ENCODE measurements around the gene RAB38.

The RAB38 gene

GRCh38 chr11:88139865-88140264 lies 35.4 kb downstream of the RAB38 start:
- CTCF ChIA-PET: no interaction called here
- Histone ChIP-seq H3K9me3 (ENCODE audit: control insufficient read depth, insufficient read depth, low read depth, low read length) (no peaks in the 10 kb centered on the region), H3K27ac (ENCODE audit: extremely low read depth, low read depth, low read length) (no peak overlapping the region), H3K36me3 (ENCODE audit: control insufficient read depth in 2 of 2, insufficient read depth in 1 of 2, low read length in 2 of 2) (no peaks in the 10 kb centered on the region), H3K4me1 (ENCODE audit: control insufficient read depth, insufficient read depth, low read length) (no peaks in the 10 kb centered on the region), H3K4me3 (ENCODE audit: low read depth, low read length) (no peak overlapping the region)
- POLR2A ChIA-PET: no interaction called here
- TF ChIP-seq ZNF48 (tag by site-specific recombination; IDR thresholded peaks at IDR 0.05) (no peak), ZNF426 (tag by site-specific recombination; IDR thresholded peaks at IDR 0.05) (no peak), ZNF843 (tag by site-specific recombination; IDR thresholded peaks at IDR 0.05) (no peak), SALL2 (tag by site-specific recombination; IDR thresholded peaks at IDR 0.05; ENCODE audit: borderline replicate concordance) (no peak), ZNF341 (tag by site-specific recombination; IDR thresholded peaks at IDR 0.05; ENCODE audit: low read depth) (no peak), GLIS2 (tag by site-specific recombination; IDR thresholded peaks at IDR 0.05) (no peak), BCL11A (tag by site-specific recombination; IDR thresholded peaks at IDR 0.05; ENCODE audit: low read depth) (no peak), YY2 (tag by site-specific recombination; IDR thresholded peaks at IDR 0.05) (no peak), MYNN (tag by site-specific recombination; IDR thresholded peaks at IDR 0.05; ENCODE audit: borderline replicate concordance) (no peak)
- TF ChIP-seq, protein P1, sequence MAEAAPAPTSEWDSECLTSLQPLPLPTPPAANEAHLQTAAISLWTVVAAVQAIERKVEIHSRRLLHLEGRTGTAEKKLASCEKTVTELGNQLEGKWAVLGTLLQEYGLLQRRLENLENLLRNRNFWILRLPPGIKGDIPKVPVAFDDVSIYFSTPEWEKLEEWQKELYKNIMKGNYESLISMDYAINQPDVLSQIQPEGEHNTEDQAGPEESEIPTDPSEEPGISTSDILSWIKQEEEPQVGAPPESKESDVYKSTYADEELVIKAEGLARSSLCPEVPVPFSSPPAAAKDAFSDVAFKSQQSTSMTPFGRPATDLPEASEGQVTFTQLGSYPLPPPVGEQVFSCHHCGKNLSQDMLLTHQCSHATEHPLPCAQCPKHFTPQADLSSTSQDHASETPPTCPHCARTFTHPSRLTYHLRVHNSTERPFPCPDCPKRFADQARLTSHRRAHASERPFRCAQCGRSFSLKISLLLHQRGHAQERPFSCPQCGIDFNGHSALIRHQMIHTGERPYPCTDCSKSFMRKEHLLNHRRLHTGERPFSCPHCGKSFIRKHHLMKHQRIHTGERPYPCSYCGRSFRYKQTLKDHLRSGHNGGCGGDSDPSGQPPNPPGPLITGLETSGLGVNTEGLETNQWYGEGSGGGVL (tag by site-specific recombination; IDR thresholded peaks at IDR 0.05): no peak

GRCh38 chr11:88131764-88132470 lies 43.3 kb downstream of the RAB38 start:
- ChIA-PET CTCF (interaction anchor here (0.6 kb wide), 1 partner anchor 519 kb away, joined by 3 read pairs; no protein-coding TSS in a partner anchor), POLR2A (no interaction called here)
- H3K4me3 ChIP-seq (ENCODE audit: low read depth, low read length): no peak overlapping the region
- no peaks in the 10 kb centered on the region for H3K36me3 ChIP-seq (ENCODE audit: control insufficient read depth in 2 of 2, insufficient read depth in 1 of 2, low read length in 2 of 2)
- no peaks in the 10 kb centered on the region for H3K9me3 ChIP-seq (ENCODE audit: control insufficient read depth, insufficient read depth, low read depth, low read length)
- TF ChIP-seq ZNF112 (tag by site-specific recombination; IDR thresholded peaks at IDR 0.05): no peak
- H3K4me1 ChIP-seq (ENCODE audit: control insufficient read depth, insufficient read depth, low read length): no peaks in the 10 kb centered on the region
- no peak overlapping the region for H3K27ac ChIP-seq (ENCODE audit: extremely low read depth, low read depth, low read length)

DNA sequence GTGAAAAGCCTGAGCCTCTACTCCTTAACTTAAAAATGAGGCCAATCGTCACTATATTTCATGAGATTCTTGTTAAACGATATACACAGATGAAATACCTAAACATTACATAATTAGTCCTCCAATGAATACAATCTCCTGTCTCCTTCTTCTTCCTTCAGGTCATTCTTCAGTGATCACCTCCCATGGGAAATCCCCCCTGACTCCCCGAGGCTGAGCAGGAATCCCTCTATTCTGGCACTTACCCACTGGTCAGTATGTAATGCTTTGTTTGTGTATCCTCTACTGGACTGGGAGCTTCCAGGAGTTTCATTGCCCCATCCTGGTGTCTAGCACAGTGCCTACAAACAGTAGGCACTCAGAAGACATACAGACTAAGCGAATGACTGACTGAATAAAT lies 52.3 kb downstream of the RAB38 start:
- Histone ChIP-seq H3K36me3 (ENCODE audit: control insufficient read depth in 2 of 2, insufficient read depth in 1 of 2, low read length in 2 of 2) (no peaks in the 10 kb centered on the region), H3K27ac (ENCODE audit: extremely low read depth, low read depth, low read length) (no peak overlapping the region), H3K9me3 (ENCODE audit: control insufficient read depth, insufficient read depth, low read depth, low read length) (no peaks in the 10 kb centered on the region), H3K4me3 (ENCODE audit: low read depth, low read length) (no peak overlapping the region), H3K4me1 (ENCODE audit: control insufficient read depth, insufficient read depth, low read length) (no peaks in the 10 kb centered on the region)
- POLR2A ChIA-PET: no interaction called here
- CTCF ChIA-PET: interaction anchor here (0.7 to 0.9 kb wide), 2 partner anchors 19 to 429 kb away, joined by 3 read pairs; no protein-coding TSS in a partner anchor
- TF ChIP-seq, protein P2, sequence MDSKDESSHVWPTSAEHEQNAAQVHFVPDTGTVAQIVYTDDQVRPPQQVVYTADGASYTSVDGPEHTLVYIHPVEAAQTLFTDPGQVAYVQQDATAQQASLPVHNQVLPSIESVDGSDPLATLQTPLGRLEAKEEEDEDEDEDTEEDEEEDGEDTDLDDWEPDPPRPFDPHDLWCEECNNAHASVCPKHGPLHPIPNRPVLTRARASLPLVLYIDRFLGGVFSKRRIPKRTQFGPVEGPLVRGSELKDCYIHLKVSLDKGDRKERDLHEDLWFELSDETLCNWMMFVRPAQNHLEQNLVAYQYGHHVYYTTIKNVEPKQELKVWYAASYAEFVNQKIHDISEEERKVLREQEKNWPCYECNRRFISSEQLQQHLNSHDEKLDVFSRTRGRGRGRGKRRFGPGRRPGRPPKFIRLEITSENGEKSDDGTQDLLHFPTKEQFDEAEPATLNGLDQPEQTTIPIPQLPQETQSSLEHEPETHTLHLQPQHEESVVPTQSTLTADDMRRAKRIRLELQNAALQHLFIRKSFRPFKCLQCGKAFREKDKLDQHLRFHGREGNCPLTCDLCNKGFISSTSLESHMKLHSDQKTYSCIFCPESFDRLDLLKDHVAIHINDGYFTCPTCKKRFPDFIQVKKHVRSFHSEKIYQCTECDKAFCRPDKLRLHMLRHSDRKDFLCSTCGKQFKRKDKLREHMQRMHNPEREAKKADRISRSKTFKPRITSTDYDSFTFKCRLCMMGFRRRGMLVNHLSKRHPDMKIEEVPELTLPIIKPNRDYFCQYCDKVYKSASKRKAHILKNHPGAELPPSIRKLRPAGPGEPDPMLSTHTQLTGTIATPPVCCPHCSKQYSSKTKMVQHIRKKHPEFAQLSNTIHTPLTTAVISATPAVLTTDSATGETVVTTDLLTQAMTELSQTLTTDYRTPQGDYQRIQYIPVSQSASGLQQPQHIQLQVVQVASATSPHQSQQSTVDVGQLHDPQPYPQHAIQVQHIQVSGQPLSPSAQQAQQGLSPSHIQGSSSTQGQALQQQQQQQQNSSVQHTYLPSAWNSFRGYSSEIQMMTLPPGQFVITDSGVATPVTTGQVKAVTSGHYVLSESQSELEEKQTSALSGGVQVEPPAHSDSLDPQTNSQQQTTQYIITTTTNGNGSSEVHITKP (tag by site-specific recombination; IDR thresholded peaks at IDR 0.05): no peak
- TF ChIP-seq ZNF311 (tag by site-specific recombination; IDR thresholded peaks at IDR 0.05; ENCODE audit: borderline replicate concordance): no peak
- TF ChIP-seq KLF9 (tag by site-specific recombination; IDR thresholded peaks at IDR 0.05; ENCODE audit: low read depth): no peak
- TF ChIP-seq WT1 (tag by site-specific recombination; IDR thresholded peaks at IDR 0.05): no peak
- no peak for TF ChIP-seq ZNF112 (tag by site-specific recombination; IDR thresholded peaks at IDR 0.05)
- no peak for TF ChIP-seq KLF8 (tag by site-specific recombination; IDR thresholded peaks at IDR 0.05)
- no peak for TF ChIP-seq ZNF239 (tag by site-specific recombination; IDR thresholded peaks at IDR 0.05)
- no peak for TF ChIP-seq ZNF561 (tag by site-specific recombination; IDR thresholded peaks at IDR 0.05; ENCODE audit: borderline replicate concordance)
- TF ChIP-seq ZNF571 (tag by site-specific recombination; IDR thresholded peaks at IDR 0.05): no peak
- no peak for TF ChIP-seq ZBTB44 (tag by site-specific recombination; IDR thresholded peaks at IDR 0.05)
- no peak for TF ChIP-seq ZNF155 (tag by site-specific recombination; IDR thresholded peaks at IDR 0.05)
- TF ChIP-seq TCF7L2 (IDR thresholded peaks at IDR 0.05; ENCODE audit: borderline replicate concordance, low read depth, low read length): no peak
- no peak for TF ChIP-seq ZNF555 (tag by site-specific recombination; conservative IDR thresholded peaks at IDR 0.05)
- TF ChIP-seq ZNF530 (tag by site-specific recombination; IDR thresholded peaks at IDR 0.05; ENCODE audit: low read depth): no peak
- TF ChIP-seq SP7 (tag by site-specific recombination; IDR thresholded peaks at IDR 0.05): no peak
- TF ChIP-seq ZNF211 (tag by site-specific recombination; IDR thresholded peaks at IDR 0.05; ENCODE audit: low read depth): no peak

All from HEK293 (cell line).